ENCODE measurements around the gene UGT1A9.
"Not testable (repeated sequence)": the region's sequence is repeated elsewhere in the genome, so short reads cannot be mapped to it uniquely, and the experiment has no call there.

UGT1A9 gene

GRCh38 chr2:233707940-233708644 lies 36.4 kb downstream of the UGT1A9 start:
- DNase-seq (ENCODE audit: insufficient read length, low spot score) (no peak), FAIRE-seq (no peak)

DNA sequence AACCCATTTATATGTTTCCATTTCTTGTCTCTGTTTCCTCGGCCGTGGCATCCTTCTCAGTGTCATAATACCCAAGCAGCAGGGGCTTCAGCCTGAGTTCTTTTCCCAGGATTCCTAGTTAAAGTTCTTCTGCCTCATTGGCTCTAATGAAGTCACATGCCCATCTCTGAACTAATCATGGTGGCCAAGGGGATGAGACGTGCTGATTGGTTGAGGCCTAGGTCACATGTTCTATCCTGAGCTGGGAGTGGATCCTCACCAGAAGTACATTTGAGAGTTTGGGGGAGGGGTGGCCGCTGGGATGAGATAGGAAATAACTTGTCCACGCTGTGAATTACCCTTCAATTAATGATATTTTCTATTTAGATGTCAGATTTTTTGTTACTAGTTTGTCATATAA lies 37.2 kb downstream of the UGT1A9 start:
- FAIRE-seq (no peak), DNase-seq (ENCODE audit: insufficient read length, low spot score) (no peak)

GRCh38 chr2:233711312-233712008 lies 39.8 kb downstream of the UGT1A9 start:
- FAIRE-seq (peak; percentile 75), DNase-seq (ENCODE audit: insufficient read length, low spot score) (peak; percentile 69)

GRCh38 chr2:233712611-233713261 lies 41.0 kb downstream of the UGT1A9 start, which contains the start of gene UGT1A5:
UGT1A5 (plus strand) TSS chr2:233712907; CDS start chr2:233712992, 85 bp downstream.
- DNase-seq (ENCODE audit: insufficient read length, low spot score) (no peak), FAIRE-seq (no peak)

- DNase-seq (ENCODE audit: insufficient read length, low spot score), result no peak
- FAIRE-seq, result no peak
These were observed 41.5 kb downstream of the UGT1A9 start for GRCh38 chr2:233713262-233713615.

DNA sequence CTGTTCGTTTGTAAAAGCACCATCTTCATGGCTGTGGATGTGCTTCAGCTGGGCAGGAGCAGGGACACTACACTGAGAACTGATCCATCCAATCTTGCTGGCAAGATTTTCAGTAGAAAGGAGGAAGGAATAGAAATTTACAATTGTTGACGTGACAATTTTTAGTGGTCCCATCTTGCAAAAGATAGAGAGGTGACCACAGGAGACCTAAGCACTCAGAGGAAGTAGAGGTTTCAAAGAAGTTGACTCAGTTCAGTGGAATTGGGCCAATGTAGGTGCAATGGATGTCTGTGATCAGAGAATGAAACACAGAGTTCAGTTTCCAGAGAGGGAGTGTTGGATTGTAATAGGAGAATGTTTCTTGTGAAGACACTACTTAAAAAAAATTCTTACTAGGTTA lies 42.4 kb downstream of the UGT1A9 start:
- DNase-seq (ENCODE audit: insufficient read length, low spot score) (no peak), FAIRE-seq (no peak)

DNA sequence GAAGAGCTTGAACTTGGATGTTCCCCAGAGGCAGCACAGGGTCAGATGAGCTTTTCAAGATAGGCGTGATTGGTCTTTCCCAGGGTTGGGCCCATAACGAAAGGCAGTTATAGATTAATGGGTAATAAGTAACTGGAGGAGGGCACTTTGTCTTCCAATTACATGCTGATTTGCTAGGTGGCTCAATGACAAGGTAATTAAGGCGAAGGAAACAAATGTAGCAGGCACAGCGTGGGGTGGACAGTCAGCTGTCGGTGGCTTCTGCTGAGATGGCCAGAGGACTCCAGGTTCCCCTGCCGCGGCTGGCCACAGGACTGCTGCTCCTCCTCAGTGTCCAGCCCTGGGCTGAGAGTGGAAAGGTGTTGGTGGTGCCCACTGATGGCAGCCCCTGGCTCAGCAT lies 46.9 kb downstream of the UGT1A9 start, which contains the start of gene UGT1A4:
Gene UGT1A4, plus strand, starts transcription at position 185 of the 400 bp plus-strand sequence. Its CDS starts 85 bp downstream, at position 270.
- no peak for DNase-seq (ENCODE audit: insufficient read length, low spot score)
- FAIRE-seq, result no peak

DNA sequence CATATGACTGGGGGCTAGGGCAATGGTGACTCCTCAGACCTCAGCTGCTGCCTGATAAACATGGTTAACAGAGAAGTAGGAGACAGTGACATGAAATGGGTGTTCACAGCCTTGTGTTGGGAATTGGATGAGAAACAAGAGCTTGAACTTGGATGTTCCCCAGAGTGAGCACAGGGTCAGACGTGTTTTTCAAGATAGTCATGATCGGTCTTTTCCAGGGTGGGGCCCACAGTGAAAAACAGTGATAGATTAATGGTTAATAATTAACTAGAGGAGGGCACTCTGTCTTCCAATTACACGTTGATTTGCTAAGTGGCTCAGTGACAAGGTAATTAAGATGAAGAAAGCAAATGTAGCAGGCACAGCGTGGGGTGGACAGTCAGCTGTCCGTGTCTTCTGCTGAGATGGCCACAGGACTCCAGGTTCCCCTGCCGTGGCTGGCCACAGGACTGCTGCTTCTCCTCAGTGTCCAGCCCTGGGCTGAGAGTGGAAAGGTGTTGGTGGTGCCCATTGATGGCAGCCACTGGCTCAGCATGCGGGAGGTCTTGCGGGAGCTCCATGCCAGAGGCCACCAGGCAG lies 57.1 kb downstream of the UGT1A9 start, which contains the start of gene UGT1A3:
Gene UGT1A3, plus strand, starts transcription at position 320 of the 579 bp plus-strand sequence. Its CDS starts 85 bp downstream, at position 405.
- no peak for FAIRE-seq
- DNase-seq (ENCODE audit: insufficient read length, low spot score), result no peak

DNA sequence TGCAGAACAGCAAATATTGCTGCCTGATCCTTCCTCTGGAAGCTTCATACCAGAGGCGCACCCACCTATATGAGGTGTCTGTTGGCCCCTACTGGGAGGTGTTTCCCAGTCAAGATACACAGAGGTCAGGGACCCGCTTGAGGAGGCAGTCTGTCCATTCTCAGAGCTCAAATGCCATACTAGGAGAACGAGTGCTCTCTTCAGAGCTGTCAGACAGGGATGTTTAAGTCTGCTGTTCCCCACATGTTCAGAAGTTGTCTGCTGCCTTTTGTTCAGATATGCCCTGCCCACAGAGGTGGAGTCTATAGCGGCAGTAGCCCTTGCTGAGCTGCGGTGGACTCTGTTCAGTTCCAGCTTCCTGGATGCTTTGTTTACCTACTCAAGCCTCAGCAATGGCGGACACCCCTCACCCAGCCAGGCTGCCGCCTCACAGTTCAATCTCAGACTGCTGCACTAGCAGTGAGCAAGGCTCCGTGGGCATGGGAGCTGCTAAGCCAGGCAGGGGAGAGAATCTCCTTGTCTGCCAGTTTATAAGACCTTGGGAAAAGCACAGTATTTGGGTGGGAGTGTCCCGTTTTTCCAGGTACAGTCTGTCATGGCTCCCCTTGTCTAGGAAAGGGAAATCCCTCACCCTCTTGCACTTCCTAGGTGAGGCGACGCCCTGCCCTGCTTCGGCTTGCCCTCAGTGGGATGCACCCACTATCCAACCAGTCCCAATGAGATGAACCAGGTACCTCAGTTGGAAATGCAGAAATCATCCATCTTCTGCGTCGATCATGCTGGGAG lies 65.4 kb downstream of the UGT1A9 start:
- FAIRE-seq, result peak; percentile 38
- DNase-seq (ENCODE audit: insufficient read length, low spot score), result not testable (repeated sequence)

DNA sequence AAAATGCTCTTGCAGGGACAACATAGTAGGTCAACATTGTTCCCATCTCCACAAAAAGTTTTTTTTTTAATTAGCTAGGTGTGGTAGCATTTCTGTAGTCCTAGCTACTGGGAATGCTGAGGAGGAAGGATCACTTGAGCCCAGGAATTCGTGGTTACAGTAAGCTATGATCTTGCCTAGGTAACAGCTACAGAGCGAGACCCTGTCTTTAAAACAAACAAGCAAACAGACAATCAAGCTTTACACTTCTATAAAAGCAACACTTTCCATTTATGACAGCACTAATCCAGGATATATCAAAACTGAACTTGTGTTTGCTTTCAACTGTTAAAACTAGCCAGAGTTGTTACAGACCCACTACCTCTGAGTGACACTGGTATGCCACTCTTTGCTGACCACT lies 69.2 kb downstream of the UGT1A9 start:
- DNase-seq (ENCODE audit: insufficient read length, low spot score), result no peak
- FAIRE-seq, result no peak

GRCh38 chr2:233743464-233744259 lies 72.0 kb downstream of the UGT1A9 start:
- DNase-seq (ENCODE audit: insufficient read length, low spot score) (no peak), FAIRE-seq (no peak)

GRCh38 chr2:233745073-233745755 lies 73.5 kb downstream of the UGT1A9 start:
- DNase-seq (ENCODE audit: insufficient read length, low spot score), result no peak
- FAIRE-seq, result no peak

DNA sequence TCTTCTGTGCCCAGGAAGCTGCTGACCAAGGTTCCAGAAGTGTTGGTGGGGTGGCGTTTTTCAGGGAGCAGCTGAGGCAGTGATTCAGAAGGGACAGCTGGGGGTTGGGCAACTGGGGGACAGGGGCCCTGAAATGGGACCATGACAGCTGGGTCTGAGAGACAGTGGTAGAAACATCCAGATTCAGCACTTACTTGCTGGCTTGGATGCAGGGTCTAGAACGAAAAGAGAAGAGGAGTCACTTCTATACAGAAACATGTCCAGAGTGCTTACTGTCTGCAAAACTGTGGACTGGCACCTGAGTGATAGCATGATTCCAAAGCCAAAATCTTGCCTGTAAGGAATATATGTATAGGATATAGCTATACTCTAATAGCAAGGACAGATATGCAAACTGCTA lies 74.1 kb downstream of the UGT1A9 start:
- FAIRE-seq; DNase-seq (ENCODE audit: insufficient read length, low spot score): not testable (repeated sequence)

- FAIRE-seq (no peak), DNase-seq (ENCODE audit: insufficient read length, low spot score) (no peak)
These were observed 75.0 kb downstream of the UGT1A9 start for GRCh38 chr2:233746475-233747282.

- FAIRE-seq (no peak), DNase-seq (ENCODE audit: insufficient read length, low spot score) (no peak)
These were observed 75.5 kb downstream of the UGT1A9 start for GRCh38 chr2:233747283-233747544.

DNA sequence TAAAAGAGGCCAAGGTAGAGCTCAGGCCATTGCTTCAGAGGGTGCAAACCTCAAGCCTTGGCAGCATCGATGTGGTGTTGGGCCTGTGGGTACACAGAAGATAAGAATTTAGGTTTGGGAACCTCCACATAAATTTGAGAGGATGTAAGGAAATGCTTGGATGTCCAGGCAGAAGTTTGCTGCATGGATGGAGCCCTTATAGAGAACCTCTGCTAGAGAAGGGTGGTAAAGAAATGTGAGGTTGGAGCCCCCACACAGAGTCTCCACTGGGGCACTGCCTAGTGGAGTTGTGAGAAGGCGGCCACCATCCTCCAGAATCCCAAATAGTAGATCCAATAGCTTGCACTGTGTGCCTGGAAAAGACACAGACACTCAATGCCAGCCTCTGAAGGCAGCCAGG lies 79.0 kb downstream of the UGT1A9 start:
- not testable (repeated sequence) for FAIRE-seq; DNase-seq (ENCODE audit: insufficient read length, low spot score)

DNA sequence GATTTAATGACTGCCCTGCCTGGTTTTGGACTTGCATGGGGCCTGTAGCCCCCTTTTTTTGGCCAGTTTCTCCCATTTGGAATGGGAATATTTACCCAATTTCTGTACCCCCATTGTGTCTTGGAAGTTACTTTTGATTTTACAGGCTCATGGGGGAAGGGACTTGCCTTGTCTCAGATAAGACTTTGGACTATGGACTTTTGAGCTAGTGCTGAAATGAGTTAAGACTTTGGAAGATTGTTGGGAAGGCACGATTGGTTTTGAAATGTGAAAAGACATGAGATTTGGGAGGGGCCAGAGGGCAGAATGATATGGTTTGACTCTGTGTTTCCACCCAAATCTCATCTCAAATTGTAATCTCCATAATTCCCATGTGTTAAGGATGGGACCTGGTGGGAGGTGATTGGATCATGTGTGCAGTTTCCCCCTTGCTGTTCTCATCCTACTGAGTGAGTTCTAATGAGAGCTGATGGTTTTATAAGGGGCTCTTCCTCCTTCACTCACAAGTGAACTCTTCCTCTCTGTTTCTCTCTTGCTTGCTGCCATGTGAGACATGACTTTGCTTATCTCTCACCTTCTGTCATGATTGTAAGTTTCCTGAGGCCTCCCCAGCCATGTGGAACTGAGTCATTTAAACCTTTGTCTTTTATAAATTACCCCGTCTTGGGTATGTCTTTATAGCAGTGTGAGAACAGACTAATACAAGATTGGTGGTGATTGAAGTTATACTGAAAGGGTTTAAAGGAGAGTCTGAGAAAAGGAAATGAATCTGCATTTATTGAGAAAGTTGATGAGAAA lies 79.7 kb downstream of the UGT1A9 start:
- DNase-seq (ENCODE audit: insufficient read length, low spot score); FAIRE-seq: not testable (repeated sequence)
